ENCODE data around the gene PRKAR1B. TPM values are rescaled to one million over a fixed set of nuclear protein-coding genes. Genes with fewer than 3 reads are reported as not detected.
A peak's percentile ranks its signal among the peaks of the same experiment; 100 is the strongest.

The PRKAR1B gene
- total RNA-seq, 2 donors from 2014 or later: 15.1 to 15.9 TPM

GRCh38 chr7:562374-562675 lies 164.8 kb downstream of the PRKAR1B start:
- no peak overlapping the region for H3K27ac ChIP-seq
- DNase-seq (ENCODE audit: low spot score): no peak

GRCh38 chr7:561631-562373 lies 165.3 kb downstream of the PRKAR1B start:
- no peak overlapping the region for H3K4me3 ChIP-seq
- TF ChIP-seq, protein P1, sequence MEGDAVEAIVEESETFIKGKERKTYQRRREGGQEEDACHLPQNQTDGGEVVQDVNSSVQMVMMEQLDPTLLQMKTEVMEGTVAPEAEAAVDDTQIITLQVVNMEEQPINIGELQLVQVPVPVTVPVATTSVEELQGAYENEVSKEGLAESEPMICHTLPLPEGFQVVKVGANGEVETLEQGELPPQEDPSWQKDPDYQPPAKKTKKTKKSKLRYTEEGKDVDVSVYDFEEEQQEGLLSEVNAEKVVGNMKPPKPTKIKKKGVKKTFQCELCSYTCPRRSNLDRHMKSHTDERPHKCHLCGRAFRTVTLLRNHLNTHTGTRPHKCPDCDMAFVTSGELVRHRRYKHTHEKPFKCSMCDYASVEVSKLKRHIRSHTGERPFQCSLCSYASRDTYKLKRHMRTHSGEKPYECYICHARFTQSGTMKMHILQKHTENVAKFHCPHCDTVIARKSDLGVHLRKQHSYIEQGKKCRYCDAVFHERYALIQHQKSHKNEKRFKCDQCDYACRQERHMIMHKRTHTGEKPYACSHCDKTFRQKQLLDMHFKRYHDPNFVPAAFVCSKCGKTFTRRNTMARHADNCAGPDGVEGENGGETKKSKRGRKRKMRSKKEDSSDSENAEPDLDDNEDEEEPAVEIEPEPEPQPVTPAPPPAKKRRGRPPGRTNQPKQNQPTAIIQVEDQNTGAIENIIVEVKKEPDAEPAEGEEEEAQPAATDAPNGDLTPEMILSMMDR (IDR thresholded peaks at IDR 0.05): no peak
- H3K27ac ChIP-seq: no peak overlapping the region
- H3K4me1 ChIP-seq: peaks cover 0 to 17% of the 10 kb centered on the region in 2 donors
- DNase-seq (ENCODE audit: low spot score): no peak
- H3K9me3 ChIP-seq: no peaks in the 10 kb centered on the region
- H3K27me3 ChIP-seq: no peaks in the 10 kb centered on the region
- H3K36me3 ChIP-seq: no peaks in the 10 kb centered on the region

More at GRCh38 chr7:562374-562675, 164.8 kb downstream of the PRKAR1B start:
- Histone ChIP-seq H3K36me3 (no peaks in the 10 kb centered on the region), H3K9me3 (no peaks in the 10 kb centered on the region), H3K4me1 (peaks cover 0 to 17% of the 10 kb centered on the region in 2 donors), H3K4me3 (no peak overlapping the region), H3K27me3 (no peaks in the 10 kb centered on the region)
- TF ChIP-seq, protein P1 (IDR thresholded peaks at IDR 0.05): no peak

- H3K9me3 ChIP-seq: no peaks in the 10 kb centered on the region
- H3K4me1 ChIP-seq: peaks cover 0 to 17% of the 10 kb centered on the region in 2 donors
- no peak for DNase-seq (ENCODE audit: low spot score)
- no peak overlapping the region for H3K27ac ChIP-seq
- TF ChIP-seq, protein P1 (IDR thresholded peaks at IDR 0.05): no peak
- H3K27me3 ChIP-seq: no peaks in the 10 kb centered on the region
- no peaks in the 10 kb centered on the region for H3K36me3 ChIP-seq
- no peak overlapping the region for H3K4me3 ChIP-seq
Observed at GRCh38 chr7:560966-561630, 166.0 kb downstream of the PRKAR1B start.

DNA sequence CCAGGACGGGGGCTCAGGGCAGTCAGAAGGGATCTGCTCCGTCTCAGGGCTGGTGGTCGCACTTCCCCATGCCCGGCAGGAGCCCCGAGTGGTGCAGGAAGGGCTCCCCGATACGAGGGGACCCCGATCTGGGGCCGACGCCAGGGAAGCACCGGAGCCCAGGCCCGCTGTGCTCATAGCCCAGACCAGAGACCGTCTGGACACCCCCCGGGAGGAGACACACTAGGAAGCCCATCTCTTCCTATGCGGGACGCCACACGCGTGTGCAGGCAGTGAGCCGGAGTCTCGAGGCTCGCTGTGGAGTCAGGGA lies 167.7 kb downstream of the PRKAR1B start:
- H3K36me3 ChIP-seq: no peaks in the 10 kb centered on the region
- H3K4me1 ChIP-seq: peaks cover 0 to 7% of the 10 kb centered on the region in 2 donors
- no peak overlapping the region for H3K4me3 ChIP-seq
- no peak overlapping the region for H3K27ac ChIP-seq
- no peaks in the 10 kb centered on the region for H3K27me3 ChIP-seq
- no peak for DNase-seq (ENCODE audit: low spot score)
- no peaks in the 10 kb centered on the region for H3K9me3 ChIP-seq
- TF ChIP-seq, protein P1 (IDR thresholded peaks at IDR 0.05): no peak

GRCh38 chr7:557558-557881 lies 169.6 kb downstream of the PRKAR1B start:
- H3K4me3 ChIP-seq: no peak overlapping the region
- no peaks in the 10 kb centered on the region for H3K9me3 ChIP-seq
- DNase-seq (ENCODE audit: low spot score): no peak
- H3K27ac ChIP-seq: peak overlapping the region in 1 of 2 donors; percentile 37
- no peaks in the 10 kb centered on the region for H3K36me3 ChIP-seq
- TF ChIP-seq, protein P1 (IDR thresholded peaks at IDR 0.05): no peak
- peaks cover 0 to 7% of the 10 kb centered on the region in 2 donors for H3K4me1 ChIP-seq
- no peaks in the 10 kb centered on the region for H3K27me3 ChIP-seq
